C4-2B (cell line): Measurements from ENCODE around the gene TMEM54.

Experiments used
- H3K27ac ChIP-seq: fragments of 450-650 bp; 2 replicates; pipeline ENCODE4 v1.5.1; 2017
- CTCF ChIP-seq: fragments of 450-650 bp; conservative IDR thresholded peaks from 2 replicates; pipeline ENCODE4 v1.5.1; 2017; ENCODE audit warnings: mild to moderate bottlenecking
- ZFX ChIP-seq: fragments of 450-650 bp; IDR thresholded peaks from 2 replicates; pipeline ENCODE4 v1.6.1; 2017

Gene TMEM54

GRCh38 chr1:32884032-32884372, 17.2 kb downstream of the TMEM54 start:
- H3K27ac ChIP-seq = no peak overlapping the region
- TF ChIP-seq ZFX = no peak
- TF ChIP-seq CTCF = no peak

GRCh38 chr1:32883338-32884031, 17.7 kb downstream of the TMEM54 start:
- TF ChIP-seq CTCF = no peak
- H3K27ac ChIP-seq = no peak overlapping the region

- H3K27ac ChIP-seq = no peak overlapping the region
- TF ChIP-seq ZFX (no peak), CTCF (no peak)
Observed at GRCh38 chr1:32881871-32882850, 19.0 kb downstream of the TMEM54 start.

- H3K27ac ChIP-seq = no peak overlapping the region
- no peak for TF ChIP-seq ZFX
- no peak for TF ChIP-seq CTCF
Observed at GRCh38 chr1:32881291-32881690, 19.9 kb downstream of the TMEM54 start.

GRCh38 chr1:32878637-32879041, 22.6 kb downstream of the TMEM54 start:
- H3K27ac ChIP-seq = no peak overlapping the region
- TF ChIP-seq ZFX (no peak), CTCF (no peak)

GRCh38 chr1:32878183-32878582, 23.0 kb downstream of the TMEM54 start:
- no peak overlapping the region for H3K27ac ChIP-seq
- TF ChIP-seq ZFX (no peak), CTCF (no peak)
